Tibial nerve (tissue), 4 donors: ENCODE results near the gene ISM1. TPM values are rescaled to one million over a fixed set of nuclear protein-coding genes. Genes with fewer than 3 reads are reported as not detected.

Experiments
- DNase-seq, 2 donors: peaks; one replicate each; pipeline ENCODE4 v3.0.0-alpha.2; 2019; ENCODE audit warnings: low spot score in 2 of 2
- H3K27ac ChIP-seq, 4 donors: fragments of 200-600 bp; sonication (generic) in 3 of 4; one replicate each; pipeline ENCODE4 v1.5.1; 2017 to 2019; ENCODE audit warnings: mild to moderate bottlenecking in 1 of 4
- H3K27me3 ChIP-seq, 2 donors: fragments of 200-600 bp; sonication (generic) in 1 of 2; one replicate each; pipeline versions ENCODE4 v1.5.1 to v1.6.0; 2017 to 2019
- H3K36me3 ChIP-seq, 3 donors: fragments of 200-600 bp; sonication (generic); one replicate each; pipeline ENCODE4 v1.5.1; 2018 to 2019
- H3K4me1 ChIP-seq, 4 donors: fragments of 200-600 bp; sonication (generic) in 3 of 4; one replicate each; pipeline ENCODE4 v1.5.1; 2017 to 2019
- H3K4me3 ChIP-seq, 4 donors: fragments of 200-600 bp; sonication (generic) in 3 of 4; one replicate each; pipeline ENCODE4 v1.5.1; 2017 to 2019; ENCODE audit warnings: mild to moderate bottlenecking in 1 of 4, moderate library complexity in 1 of 4
- H3K9me3 ChIP-seq, 4 donors: fragments of 200-600 bp; sonication (generic) in 3 of 4; one replicate each; pipeline ENCODE4 v1.5.1; 2017 to 2019
- CTCF ChIP-seq, 5 experiments: fragments of 200-600 bp in 3 of 5; fragments of 450-650 bp in 2 of 5; sonication (generic) in 3 of 5; IDR thresholded peaks; one replicate each; pipeline ENCODE4 v1.5.1; 2016 to 2019; ENCODE audit warnings: antibody characterized with exemption in 5 of 5, mild to moderate bottlenecking in 3 of 5, moderate library complexity in 2 of 5
- EP300 ChIP-seq, 2 donors: sonication (generic); formaldehyde crosslinking; IDR thresholded peaks; one replicate each; pipeline ENCODE4 v1.6.1; 2017; ENCODE audit warnings: antibody characterized with exemption in 2 of 2, mild to moderate bottlenecking in 1 of 2
- POLR2A ChIP-seq, 2 donors: fragments of 450-650 bp; IDR thresholded peaks; one replicate each; pipeline ENCODE4 v1.6.1; 2017; ENCODE audit warnings: antibody characterized with exemption in 2 of 2, mild to moderate bottlenecking in 2 of 2, moderate library complexity in 2 of 2
- WGBS, 2 donors: methylation state at CpG; one replicate each; pipeline ENCODE4 v1.1.5; 2018; 5-methylcytosine and 5-hydroxymethylcytosine counted together
- total RNA-seq, 4 donors: library from RNA; depleted of rRNA; stranded (reverse); fragments of >200 nt; gene quantifications; one replicate each; pipeline ENCODE4 v1.1.0, GENCODE V29; 2016

ISM1 gene
- total RNA-seq, 4 donors from 2014 or later = 19.3 to 47.3 (median 24.7) TPM

- peaks cover 0 to 4% (median 0%) of the 10 kb centered on the region in 4 donors for H3K9me3 ChIP-seq
- no peaks in the 10 kb centered on the region for H3K4me1 ChIP-seq
- DNase-seq = no peak
- H3K27ac ChIP-seq = no peak overlapping the region
- WGBS, 2 donors = 70 to 78% methylated on average over 1 of the region's 1 CpG
- TF ChIP-seq POLR2A (IDR thresholded peaks at IDR 0.05) (no peak), CTCF (IDR thresholded peaks at IDR 0.05) (no peak), EP300 (IDR thresholded peaks at IDR 0.05) (no peak)
- no peaks in the 10 kb centered on the region for H3K36me3 ChIP-seq
- no peaks in the 10 kb centered on the region for H3K27me3 ChIP-seq
- H3K4me3 ChIP-seq = no peak overlapping the region
These were observed 110.5 kb downstream of the ISM1 start for GRCh38 chr20:13331536-13331935.

- no peaks in the 10 kb centered on the region for H3K9me3 ChIP-seq
- H3K4me3 ChIP-seq = no peak overlapping the region
- 50 to 51% methylated on average over 2 of the region's 2 CpGs for WGBS, 2 donors
- H3K36me3 ChIP-seq = no peaks in the 10 kb centered on the region
- H3K27ac ChIP-seq = peak overlapping the region in 1 of 4 donors; percentile 23
- no peak for TF ChIP-seq CTCF (IDR thresholded peaks at IDR 0.05)
- no peak for TF ChIP-seq POLR2A (IDR thresholded peaks at IDR 0.05)
- TF ChIP-seq EP300 (IDR thresholded peaks at IDR 0.05) = no peak
- H3K4me1 ChIP-seq = no peaks in the 10 kb centered on the region
- DNase-seq = no peak
- H3K27me3 ChIP-seq = no peaks in the 10 kb centered on the region
These were observed 112.0 kb downstream of the ISM1 start for GRCh38 chr20:13333036-13333435.

GRCh38 chr20:13333793-13334192, 112.7 kb downstream of the ISM1 start:
- Histone ChIP-seq H3K27me3 (no peaks in the 10 kb centered on the region), H3K27ac (no peak overlapping the region), H3K4me3 (no peak overlapping the region), H3K4me1 (no peaks in the 10 kb centered on the region), H3K9me3 (no peaks in the 10 kb centered on the region), H3K36me3 (no peaks in the 10 kb centered on the region)
- TF ChIP-seq CTCF (IDR thresholded peaks at IDR 0.05) = no peak
- TF ChIP-seq POLR2A (IDR thresholded peaks at IDR 0.05) = no peak
- no peak for TF ChIP-seq EP300 (IDR thresholded peaks at IDR 0.05)
- 26 to 27% methylated on average over 3 of the region's 3 CpGs for WGBS, 2 donors
- DNase-seq = no peak

- H3K27ac ChIP-seq = no peak overlapping the region
- H3K36me3 ChIP-seq = no peaks in the 10 kb centered on the region
- WGBS, 2 donors = 91 to 95% methylated on average over 4 of the region's 4 CpGs
- H3K4me1 ChIP-seq = no peaks in the 10 kb centered on the region
- no peaks in the 10 kb centered on the region for H3K27me3 ChIP-seq
- no peak for DNase-seq
- TF ChIP-seq CTCF (IDR thresholded peaks at IDR 0.05) (no peak), POLR2A (IDR thresholded peaks at IDR 0.05) (no peak), EP300 (IDR thresholded peaks at IDR 0.05) (no peak)
- no peaks in the 10 kb centered on the region for H3K9me3 ChIP-seq
- no peak overlapping the region for H3K4me3 ChIP-seq
These were observed 115.4 kb downstream of the ISM1 start for GRCh38 chr20:13336308-13337089.

GRCh38 chr20:13337090-13337784, 116.2 kb downstream of the ISM1 start:
- DNase-seq = no peak
- TF ChIP-seq CTCF (IDR thresholded peaks at IDR 0.05) (no peak), POLR2A (IDR thresholded peaks at IDR 0.05) (no peak), EP300 (IDR thresholded peaks at IDR 0.05) (no peak)

More at GRCh38 chr20:13337090-13337784, 116.2 kb downstream of the ISM1 start:
- Histone ChIP-seq H3K36me3 (no peaks in the 10 kb centered on the region), H3K9me3 (no peaks in the 10 kb centered on the region), H3K4me1 (no peaks in the 10 kb centered on the region), H3K4me3 (no peak overlapping the region), H3K27ac (no peak overlapping the region), H3K27me3 (no peaks in the 10 kb centered on the region)
- 79 to 80% methylated on average over 6 of the region's 6 CpGs for WGBS, 2 donors
